Anterior cingulate cortex (tissue), 58 donors: Measurements from ENCODE around the gene UROS.

Source experiments
- DNase-seq, 58 donors: peaks; one replicate each; lab custom pipeline; 2025; lab: John Stamatoyannopoulos, UW

Gene UROS

GRCh38 chr10:125838802-125839575, 15.9 kb upstream of the UROS start:
- no peak for DNase-seq

- DNase-seq, result no peak
Measured at GRCh38 chr10:125836746-125837145, 13.7 kb upstream of the UROS start.

GRCh38 chr10:125828311-125828710, 5.3 kb upstream of the UROS start:
- DNase-seq, result no peak

- DNase-seq, result no peak
Measured at GRCh38 chr10:125827133-125827532, 4.1 kb upstream of the UROS start.

- no peak for DNase-seq
Measured at GRCh38 chr10:125824736-125825135, 1.7 kb upstream of the UROS start.

GRCh38 chr10:125823663-125824251, 699 bp upstream of the UROS start:
- DNase-seq, result no peak

GRCh38 chr10:125820701-125821100, 2.4 kb downstream of the UROS start:
- DNase-seq, result no peak

GRCh38 chr10:125817337-125817946, 5.6 kb downstream of the UROS start:
- peak in 2 of 58 donors; percentile 13 to 29 for DNase-seq

- no peak for DNase-seq
Measured at GRCh38 chr10:125816548-125816947, 6.5 kb downstream of the UROS start.

- DNase-seq, result no peak
Measured at GRCh38 chr10:125815764-125816163, 7.3 kb downstream of the UROS start.

- no peak for DNase-seq
Measured at GRCh38 chr10:125812128-125812750, 10.8 kb downstream of the UROS start.

- peak in 2 of 58 donors; percentile 14 to 33 for DNase-seq
Measured at GRCh38 chr10:125811251-125811650, 11.8 kb downstream of the UROS start.

- DNase-seq, result no peak
Measured at GRCh38 chr10:125808047-125808446, 15.0 kb downstream of the UROS start.

GRCh38 chr10:125802739-125803138, 20.3 kb downstream of the UROS start:
- DNase-seq, result no peak

GRCh38 chr10:125802131-125802530, 20.9 kb downstream of the UROS start:
- DNase-seq, result no peak

GRCh38 chr10:125801574-125801973, 21.5 kb downstream of the UROS start:
- DNase-seq, result no peak

- DNase-seq, result no peak
Measured at GRCh38 chr10:125799451-125800182, 23.4 kb downstream of the UROS start.

- no peak for DNase-seq
Measured at GRCh38 chr10:125797994-125798662, 24.9 kb downstream of the UROS start.

GRCh38 chr10:125797424-125797823, 25.6 kb downstream of the UROS start:
- no peak for DNase-seq

GRCh38 chr10:125795637-125796190, 27.3 kb downstream of the UROS start:
- DNase-seq, result no peak
